Left lung (tissue), 10 donors: Measurements from ENCODE around the gene POU2AF3. TPM values are rescaled to one million over a fixed set of nuclear protein-coding genes. Genes with fewer than 3 reads are reported as not detected.
A peak's percentile ranks its signal among the peaks of the same experiment; 100 is the strongest.

ENCODE experiments used
- ATAC-seq: fragments of 200-7000 bp; cut with Tn5 transposase; one replicate; pipeline ENCODE4 v1.9.1; 2020; ENCODE audit warnings: moderate library complexity
- DNase-seq, 4 donors: peaks; one replicate each; pipeline ENCODE4 v3.0.0-alpha.2; 2013 to 2020
- H3K27ac ChIP-seq, 2 donors: fragments of 200-600 bp; sonication (generic) in 1 of 2; one replicate each; pipeline versions ENCODE4 v1.5.0 to v1.8.0; 2020 to 2021
- H3K27me3 ChIP-seq, 2 donors: fragments of 200-600 bp; sonication (generic) in 1 of 2; one replicate each; pipeline versions ENCODE4 v1.5.0 to v1.8.0; 2020 to 2021
- H3K36me3 ChIP-seq, 2 donors: fragments of 200-600 bp; sonication (generic) in 1 of 2; one replicate each; pipeline versions ENCODE4 v1.5.0 to v1.8.0; 2020 to 2021
- H3K4me1 ChIP-seq, 2 donors: fragments of 200-600 bp; one replicate each; pipeline ENCODE4 v1.8.0; 2021
- H3K4me3 ChIP-seq, 2 donors: fragments of 200-600 bp; sonication (generic) in 1 of 2; one replicate each; pipeline versions ENCODE4 v1.5.0 to v1.8.0; 2020 to 2021; ENCODE audit warnings: mild to moderate bottlenecking in 1 of 2
- H3K9me3 ChIP-seq, 2 donors: fragments of 200-600 bp; sonication (generic) in 1 of 2; one replicate each; pipeline versions ENCODE4 v1.5.0 to v1.8.0; 2020 to 2021
- CTCF ChIP-seq, 2 donors: fragments of 200-600 bp; sonication (generic) in 1 of 2; IDR thresholded peaks; one replicate each; pipeline versions ENCODE4 v1.5.0 to v1.8.0; 2021; ENCODE audit warnings: antibody characterized with exemption in 2 of 2
- intact Hi-C, 2 donors: fragments of 100-400 bp; cut with DNase I; formaldehyde crosslinking; loops; one replicate each; pipeline versions ENCODE4 v1.11.2 to v1.14.2; 2022
- polyA plus RNA-seq, 6 donors: library from polyadenylated mRNA; unstranded; fragments of 120-200 nt; gene quantifications; one replicate each; pipeline ENCODE4 v1.2.1, GENCODE V29; 2013; ENCODE audit not compliant: insufficient read length in 6 of 6
- total RNA-seq, 2 donors: library from RNA; stranded (reverse); fragmentation: NEBNext Ultra II Directional; extraction: Animal tissue kit (Norgen Biotek cat#: 25700); gene quantifications; one replicate each; pipeline ENCODE4 v1.2.1, GENCODE V29; 2021
- donor health status: DM: no; HTN: yes; CAD: no.
- donor health status: DM: no; HTN: no; CAD: no.

Gene POU2AF3
- total and polyA plus RNA-seq, 8 donors: 2.7 to 14.4 (median 10.3) TPM

GRCh38 chr11:111330234-111330893 is 32.0 kb downstream of the POU2AF3 start:
- Histone ChIP-seq H3K4me3 (no peak overlapping the region), H3K27ac (no peak overlapping the region), H3K36me3 (no peaks in the 10 kb centered on the region), H3K4me1 (peaks cover 0 to 5% of the 10 kb centered on the region in 2 donors), H3K27me3 (no peaks in the 10 kb centered on the region), H3K9me3 (no peaks in the 10 kb centered on the region)
- no peak for TF ChIP-seq CTCF (IDR thresholded peaks at IDR 0.05)
- no peak for ATAC-seq
- intact Hi-C loops: no loop called here
- DNase-seq: no peak

GRCh38 chr11:111331711-111332479 is 33.5 kb downstream of the POU2AF3 start:
- H3K36me3 ChIP-seq: no peaks in the 10 kb centered on the region
- no peak for DNase-seq
- intact Hi-C loops: no loop called here
- no peak for ATAC-seq
- H3K4me3 ChIP-seq: no peak overlapping the region
- H3K9me3 ChIP-seq: no peaks in the 10 kb centered on the region
- H3K27ac ChIP-seq: no peak overlapping the region
- H3K27me3 ChIP-seq: no peaks in the 10 kb centered on the region
- H3K4me1 ChIP-seq: peaks cover 0 to 5% of the 10 kb centered on the region in 2 donors
- TF ChIP-seq CTCF (IDR thresholded peaks at IDR 0.05): no peak

- peak in 2 of 4 donors; percentile 54 to 80 for DNase-seq
Measured at GRCh38 chr11:111334532-111335502, 36.5 kb downstream of the POU2AF3 start.

GRCh38 chr11:111335549-111335948 is 37.2 kb downstream of the POU2AF3 start:
- Histone ChIP-seq H3K27me3 (no peaks in the 10 kb centered on the region), H3K9me3 (no peaks in the 10 kb centered on the region), H3K36me3 (no peaks in the 10 kb centered on the region), H3K4me1 (peaks cover 0 to 5% of the 10 kb centered on the region in 2 donors), H3K4me3 (no peak overlapping the region), H3K27ac (no peak overlapping the region)
- no peak for DNase-seq
- intact Hi-C loops: no loop called here
- TF ChIP-seq CTCF (IDR thresholded peaks at IDR 0.05): no peak
- ATAC-seq: no peak

More at GRCh38 chr11:111334532-111335502, 36.5 kb downstream of the POU2AF3 start:
- Histone ChIP-seq H3K27ac (no peak overlapping the region), H3K9me3 (no peaks in the 10 kb centered on the region), H3K27me3 (no peaks in the 10 kb centered on the region), H3K36me3 (no peaks in the 10 kb centered on the region), H3K4me3 (no peak overlapping the region), H3K4me1 (peaks cover 0 to 5% of the 10 kb centered on the region in 2 donors)
- TF ChIP-seq CTCF (IDR thresholded peaks at IDR 0.05): no peak
- ATAC-seq: peak; percentile 79
- intact Hi-C loops: no loop called here
